ENCODE data around the gene VIPR1.
"Not testable (repeated sequence)": the region's sequence is repeated elsewhere in the genome, so short reads cannot be mapped to it uniquely, and the experiment has no call there.

The VIPR1 gene

GRCh38 chr3:42535981-42536784 is 33.7 kb downstream of the VIPR1 start:
- DNase-seq = peak; percentile 22

DNA sequence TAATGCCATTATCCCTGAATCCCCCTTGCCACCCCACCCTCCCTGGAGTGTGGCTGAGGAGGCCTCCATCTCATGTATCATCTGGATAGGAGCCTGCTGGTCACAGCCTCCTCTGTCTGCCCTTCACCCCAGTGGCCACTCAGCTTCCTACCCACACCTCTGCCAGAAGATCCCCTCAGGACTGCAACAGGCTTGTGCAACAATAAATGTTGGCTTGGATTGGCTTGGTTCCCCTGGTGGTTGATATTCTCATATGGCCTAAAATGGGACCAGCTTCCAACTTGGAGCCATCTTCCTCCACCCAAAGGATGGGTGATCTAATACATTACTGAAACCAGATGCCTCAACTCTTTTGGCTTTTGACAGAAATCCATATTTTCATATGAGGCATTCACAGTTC is 34.9 kb downstream of the VIPR1 start:
- no peak for DNase-seq

DNA sequence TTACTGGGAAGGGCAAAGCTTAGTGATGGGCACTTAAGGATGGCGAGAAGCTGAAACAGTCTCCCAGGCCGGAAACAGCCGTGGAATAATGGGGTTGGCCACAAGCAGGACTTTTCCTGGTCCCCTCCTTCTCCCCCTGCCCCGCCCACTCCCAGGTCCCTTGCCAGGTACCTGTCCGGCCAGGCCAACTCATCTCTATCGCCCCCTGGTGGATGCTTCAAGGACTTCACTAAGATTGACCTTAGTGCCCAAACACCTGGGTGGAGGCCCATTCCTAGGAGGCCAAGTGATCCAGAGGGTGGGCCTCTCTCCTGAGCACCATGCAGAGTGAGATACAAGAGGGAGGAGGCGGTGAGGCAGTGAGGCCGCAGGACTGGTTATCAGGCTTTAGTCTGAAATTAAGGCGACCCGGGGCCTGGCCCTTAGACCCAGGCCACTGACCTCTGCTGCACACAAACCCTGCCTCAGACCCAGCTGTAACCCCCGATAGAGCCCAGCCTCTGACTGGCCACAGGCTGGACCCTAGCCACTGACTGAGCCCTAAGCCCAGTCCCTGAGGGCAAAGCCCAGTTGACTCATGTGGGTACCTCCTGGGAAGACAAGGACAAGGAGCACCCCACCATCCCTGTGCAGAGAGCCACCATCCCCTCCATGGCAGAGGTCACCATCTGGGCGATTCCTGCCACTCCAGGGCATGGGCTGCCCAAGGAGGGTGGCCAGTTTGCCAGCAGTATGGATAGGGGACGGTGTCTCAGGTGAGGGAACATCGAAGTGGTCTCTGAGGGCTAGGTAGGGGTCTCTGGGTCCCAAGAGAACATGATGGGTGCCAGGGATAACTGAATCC is 37.6 kb downstream of the VIPR1 start:
- DNase-seq = peak; percentile 6

GRCh38 chr3:42541079-42541478 is 38.6 kb downstream of the VIPR1 start:
- no peak for DNase-seq

GRCh38 chr3:42544492-42545283 is 42.2 kb downstream of the VIPR1 start:
- DNase-seq = peak; percentile 26

DNA sequence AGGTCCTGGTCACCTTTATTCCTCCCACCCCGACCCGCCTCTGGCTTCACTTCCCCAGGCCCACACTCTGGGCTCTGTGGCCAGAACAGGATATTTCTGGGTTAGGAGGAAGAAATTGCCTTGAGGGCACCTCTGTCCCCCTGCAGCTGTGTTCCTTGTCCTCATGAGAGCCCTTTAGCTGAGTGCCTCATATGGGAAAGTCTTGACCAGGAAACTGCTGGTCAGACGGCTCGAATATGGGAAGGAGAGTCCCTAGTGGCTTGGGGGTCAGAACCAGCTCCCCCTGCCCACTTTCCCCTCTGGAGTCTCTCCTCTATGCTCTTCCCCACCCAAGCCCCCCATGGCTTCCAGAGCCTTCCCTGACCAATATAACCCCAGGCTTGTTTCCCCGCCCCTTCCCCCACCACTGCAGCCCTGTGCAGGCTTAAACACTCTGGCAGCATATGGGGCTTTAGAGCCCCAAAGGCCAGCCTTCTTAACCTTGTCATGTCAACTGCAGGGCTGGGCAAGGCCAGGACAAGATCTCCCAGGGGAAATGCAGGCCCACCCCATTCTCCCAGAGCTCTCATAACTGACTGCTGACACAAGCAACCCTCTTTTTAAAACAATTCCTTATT is 42.9 kb downstream of the VIPR1 start:
- no peak for DNase-seq

- no peak for DNase-seq
Measured at GRCh38 chr3:42546691-42547213, 44.3 kb downstream of the VIPR1 start.

DNA sequence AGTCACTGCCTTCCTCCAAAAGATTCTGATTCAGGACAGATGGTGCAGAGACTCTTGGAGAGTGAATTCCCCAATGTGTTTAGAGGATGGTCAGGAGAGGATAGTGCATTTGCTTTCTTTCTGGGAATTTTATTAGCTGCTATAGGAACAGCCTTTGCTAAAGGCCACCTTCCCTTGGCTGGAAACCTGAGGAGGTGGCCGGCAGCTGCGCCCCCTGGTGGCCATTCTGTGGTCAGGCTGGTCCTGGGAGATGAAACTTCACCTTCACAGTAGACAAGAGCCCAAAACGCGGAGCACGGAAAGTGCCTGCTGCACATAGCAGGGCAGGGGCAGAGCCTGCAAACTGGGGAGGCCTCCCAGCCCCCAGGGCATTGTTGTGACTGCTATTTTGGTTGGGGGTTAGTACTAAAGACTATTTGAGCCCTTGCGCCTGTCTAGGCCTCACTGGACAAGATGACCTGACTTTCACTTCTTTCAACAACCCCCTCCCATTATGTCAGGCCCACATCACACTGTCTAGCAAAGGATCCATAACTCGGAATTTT is 45.0 kb downstream of the VIPR1 start:
- DNase-seq = peak; percentile 41

GRCh38 chr3:42549131-42549530 is 46.7 kb downstream of the VIPR1 start:
- DNase-seq = no peak

DNA sequence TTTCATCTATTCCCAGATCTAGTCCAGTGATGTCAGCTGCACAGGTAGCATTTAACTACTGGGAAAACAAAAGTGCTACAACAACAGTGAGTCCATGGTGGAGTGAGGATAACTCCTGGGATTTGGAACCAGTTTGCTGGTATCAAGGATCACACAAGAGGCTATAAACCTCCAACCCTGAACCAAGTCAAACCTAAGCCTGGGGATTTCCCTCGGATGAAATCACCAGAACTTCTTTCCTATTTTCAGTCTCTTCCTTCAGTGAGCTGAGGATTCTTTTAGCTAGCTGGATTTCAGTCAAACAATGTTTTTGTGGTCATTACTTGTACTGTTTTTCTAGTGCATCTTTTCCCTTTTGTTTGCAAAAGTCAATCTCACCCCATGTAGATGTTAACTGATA is 47.8 kb downstream of the VIPR1 start:
- DNase-seq = no peak

DNA sequence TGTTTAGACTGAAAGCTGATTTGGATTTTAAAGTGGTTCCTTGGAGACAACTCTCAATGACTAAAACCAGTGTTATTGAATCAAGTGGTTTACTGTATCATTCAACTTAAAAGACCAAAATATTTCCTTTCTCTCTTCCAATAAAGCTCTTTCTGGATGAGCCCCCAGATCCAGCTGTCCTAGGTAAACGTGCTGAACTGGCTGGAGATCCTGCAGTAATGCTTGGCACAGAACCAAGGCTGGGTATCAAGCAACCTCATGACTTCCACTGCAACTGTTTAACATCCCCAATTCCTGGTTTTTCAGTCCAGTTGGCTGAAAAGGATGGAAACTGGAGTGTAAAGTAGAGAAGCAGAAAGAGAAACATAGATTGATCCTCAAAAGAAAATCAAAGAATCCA is 50.4 kb downstream of the VIPR1 start:
- no peak for DNase-seq

DNA sequence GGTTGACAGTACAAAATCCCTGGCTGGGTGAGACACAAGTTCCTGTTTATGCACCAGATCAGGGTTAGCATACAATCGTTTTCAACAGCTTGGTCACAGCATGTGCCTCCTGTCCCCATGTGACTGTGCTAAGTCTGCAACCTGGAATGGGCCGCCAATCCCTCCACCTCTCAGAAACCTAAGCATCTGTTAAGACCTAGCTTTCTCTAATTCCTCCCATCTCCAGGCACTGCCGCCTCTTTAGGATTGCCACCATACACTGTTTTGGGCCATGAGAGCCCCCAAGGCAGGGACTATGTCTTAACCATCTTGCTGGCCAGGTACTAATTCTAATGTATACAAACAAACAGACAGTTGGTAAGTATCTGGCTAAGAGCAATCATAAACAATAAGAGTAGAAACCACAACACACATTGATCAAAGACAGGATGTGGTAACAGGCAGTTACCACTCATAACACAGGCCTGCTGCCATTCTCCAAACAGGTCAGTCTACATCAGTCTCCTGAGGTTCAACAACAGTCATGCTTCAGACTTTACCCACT is 53.7 kb downstream of the VIPR1 start:
- no peak for DNase-seq

DNA sequence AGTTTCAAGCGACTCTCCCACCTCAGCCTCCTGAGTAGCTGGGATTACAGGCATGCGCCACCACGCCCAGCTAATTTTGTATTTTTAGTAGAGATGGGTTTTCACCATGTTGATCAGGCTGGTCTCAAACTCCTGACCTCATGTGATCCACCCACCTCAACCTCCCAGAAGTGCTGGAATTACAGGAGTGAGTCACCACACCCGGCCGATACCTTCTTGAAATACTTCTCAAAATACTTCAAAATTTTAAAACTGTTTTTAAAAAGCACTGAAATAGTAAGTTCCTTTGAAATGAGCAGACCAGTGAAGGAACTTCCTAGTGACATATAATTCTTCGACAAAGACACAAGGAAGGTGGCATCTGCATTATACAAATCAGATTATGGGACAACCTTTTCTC is 54.4 kb downstream of the VIPR1 start:
- DNase-seq = not testable (repeated sequence)

DNA sequence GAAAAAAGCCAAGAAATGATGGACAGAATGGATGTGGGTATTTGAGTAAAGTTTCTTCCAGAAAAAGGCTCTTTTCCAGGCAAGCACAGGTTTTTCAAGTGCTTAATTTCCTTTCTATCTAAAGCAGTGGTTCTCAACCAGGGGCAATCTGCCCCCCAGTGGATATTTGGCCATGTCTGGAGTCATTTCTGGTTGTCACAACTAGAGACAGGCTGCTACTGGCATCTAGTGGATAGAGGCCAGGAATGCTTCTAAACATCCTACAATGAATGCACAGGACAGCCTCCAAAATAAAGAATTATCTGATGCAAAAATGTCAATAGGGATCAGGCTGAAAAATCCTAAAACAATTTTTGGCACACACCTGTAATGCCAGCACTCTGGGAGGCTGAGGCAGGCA is 55.4 kb downstream of the VIPR1 start:
- no peak for DNase-seq

GRCh38 chr3:42562047-42562907 is 59.8 kb downstream of the VIPR1 start:
- DNase-seq = no peak

- DNase-seq = no peak
Measured at GRCh38 chr3:42569593-42570142, 67.2 kb downstream of the VIPR1 start.

- peak; percentile 59 for DNase-seq
Measured at GRCh38 chr3:42572278-42572677, 69.8 kb downstream of the VIPR1 start.

- DNase-seq = no peak
Measured at GRCh38 chr3:42575137-42575741, 72.8 kb downstream of the VIPR1 start.

DNA sequence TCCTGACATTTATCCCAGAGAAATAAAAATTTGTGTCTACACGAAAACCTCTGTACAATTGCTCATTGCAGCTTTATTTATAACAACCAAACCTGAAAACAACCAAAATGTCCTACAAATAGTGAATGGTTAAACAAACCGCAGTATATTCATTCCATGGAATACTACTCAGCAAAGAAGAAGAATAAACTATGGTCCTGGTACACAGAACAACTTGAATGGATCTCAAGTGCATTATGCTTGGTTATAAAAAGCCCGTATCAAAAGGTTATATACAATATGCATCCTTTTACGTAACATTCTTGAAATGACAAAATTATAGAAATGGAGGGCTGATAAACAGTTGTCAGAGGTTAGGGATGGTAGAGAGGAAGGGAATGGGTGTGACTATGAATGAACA is 75.6 kb downstream of the VIPR1 start:
- no peak for DNase-seq

DNA sequence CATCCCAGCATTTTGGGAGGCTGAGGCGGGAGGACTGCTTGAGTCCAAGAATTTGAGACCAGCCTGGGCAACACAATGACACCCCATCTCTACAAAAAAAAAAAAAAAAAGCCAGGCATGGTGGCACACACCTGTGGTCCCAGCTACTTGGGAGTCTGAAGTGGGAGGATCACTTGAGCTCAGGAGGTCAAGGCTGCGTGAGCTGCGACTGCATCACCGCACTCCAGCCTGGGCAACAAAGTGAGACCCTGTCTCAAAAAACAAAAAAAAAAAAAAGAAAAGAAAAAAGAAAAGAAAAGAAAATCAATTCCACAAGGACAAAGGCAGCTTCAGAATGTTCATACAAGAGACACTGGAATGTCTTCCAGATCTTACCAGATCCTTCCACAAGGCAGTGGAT is 76.9 kb downstream of the VIPR1 start:
- DNase-seq = not testable (repeated sequence)

All from fibroblast of skin of back (primary cell).